ENCODE measurements around the gene TMCO6.

DNA sequence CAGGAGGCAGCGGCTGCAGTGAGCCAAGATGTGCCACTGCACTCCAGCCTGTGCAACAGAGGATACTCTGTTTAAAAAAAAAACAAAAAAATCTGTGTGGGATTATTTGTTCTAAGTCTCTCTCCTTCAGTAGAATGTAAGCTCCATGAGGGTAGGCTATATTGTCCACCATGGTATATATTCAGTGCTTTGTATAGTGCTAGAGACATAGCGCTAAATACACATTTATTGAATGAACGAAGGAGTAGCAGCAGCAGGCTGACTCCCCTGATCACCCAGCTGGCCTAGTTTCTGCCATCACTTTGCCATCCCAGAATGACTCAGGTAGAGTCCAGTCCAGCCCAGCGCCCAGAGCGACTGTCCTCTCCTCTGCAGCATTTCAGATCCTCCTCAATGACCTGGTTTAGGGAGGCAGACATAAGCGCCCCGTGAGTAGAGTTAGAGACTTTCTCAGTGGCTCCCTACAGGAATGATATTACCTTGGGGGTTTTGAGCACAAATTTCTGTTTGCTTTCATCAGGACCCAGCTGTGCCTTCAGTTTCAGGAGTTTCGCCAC, 51.2 kb downstream of the TMCO6 start:
- TF ChIP-seq, protein P1, sequence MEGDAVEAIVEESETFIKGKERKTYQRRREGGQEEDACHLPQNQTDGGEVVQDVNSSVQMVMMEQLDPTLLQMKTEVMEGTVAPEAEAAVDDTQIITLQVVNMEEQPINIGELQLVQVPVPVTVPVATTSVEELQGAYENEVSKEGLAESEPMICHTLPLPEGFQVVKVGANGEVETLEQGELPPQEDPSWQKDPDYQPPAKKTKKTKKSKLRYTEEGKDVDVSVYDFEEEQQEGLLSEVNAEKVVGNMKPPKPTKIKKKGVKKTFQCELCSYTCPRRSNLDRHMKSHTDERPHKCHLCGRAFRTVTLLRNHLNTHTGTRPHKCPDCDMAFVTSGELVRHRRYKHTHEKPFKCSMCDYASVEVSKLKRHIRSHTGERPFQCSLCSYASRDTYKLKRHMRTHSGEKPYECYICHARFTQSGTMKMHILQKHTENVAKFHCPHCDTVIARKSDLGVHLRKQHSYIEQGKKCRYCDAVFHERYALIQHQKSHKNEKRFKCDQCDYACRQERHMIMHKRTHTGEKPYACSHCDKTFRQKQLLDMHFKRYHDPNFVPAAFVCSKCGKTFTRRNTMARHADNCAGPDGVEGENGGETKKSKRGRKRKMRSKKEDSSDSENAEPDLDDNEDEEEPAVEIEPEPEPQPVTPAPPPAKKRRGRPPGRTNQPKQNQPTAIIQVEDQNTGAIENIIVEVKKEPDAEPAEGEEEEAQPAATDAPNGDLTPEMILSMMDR (conservative IDR thresholded peaks at IDR 0.05; ENCODE audit: low read length), result no peak
- TF ChIP-seq EZH2phosphoT487 (IDR thresholded peaks at IDR 0.05; ENCODE audit: borderline replicate concordance, low read depth, low read length), result no peak
